ENCODE results near the gene HTR7. TPM values are rescaled to one million over a fixed set of nuclear protein-coding genes. Genes with fewer than 3 reads are reported as not detected.

Gene HTR7
- total and polyA plus RNA-seq, 2 donors from 2014 or later, result 0.38 TPM; not detected in 1

DNA sequence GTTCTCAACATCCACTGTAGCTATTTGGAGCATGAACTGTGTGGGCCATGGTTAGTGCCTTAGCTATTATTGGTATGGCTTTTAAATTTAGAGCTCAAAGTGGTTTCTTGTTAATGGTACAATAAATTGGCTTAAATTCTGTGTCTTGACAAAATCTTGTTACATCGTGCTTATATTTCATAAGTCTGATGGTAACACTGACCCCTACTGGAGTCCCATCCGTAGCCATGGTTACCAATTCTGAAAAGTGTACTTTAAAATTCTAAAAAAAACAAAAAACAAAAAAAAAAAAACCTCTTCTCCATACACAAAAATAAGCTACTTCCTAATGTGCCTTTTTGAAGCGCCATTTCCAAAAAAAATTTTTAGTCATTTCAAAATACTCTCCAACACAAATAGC is 7.6 kb upstream of the HTR7 start:
- DNase-seq (peak in 1 of 5 donors; percentile 28), FAIRE-seq (no peak)
- Histone ChIP-seq H3K27ac (ENCODE audit: low read depth in 2 of 2, low read length in 2 of 2) (no peak overlapping the region), H3K36me3 (ENCODE audit: control insufficient read depth in 2 of 3, insufficient read depth in 3 of 3, low read length in 3 of 3) (no peaks in the 10 kb centered on the region), H3K27me3 (ENCODE audit: control insufficient read depth, insufficient read depth, low read length) (peaks cover 2% of the 10 kb centered on the region), H3K9me3 (ENCODE audit: control insufficient read depth in 2 of 3, insufficient read depth in 1 of 3, low read length in 3 of 3) (peaks cover 0 to 3% (median 0%) of the 10 kb centered on the region in 3 donors), H3K4me1 (ENCODE audit: control insufficient read depth in 2 of 3, insufficient read depth in 2 of 3, low read depth in 1 of 3, low read length in 3 of 3) (no peaks in the 10 kb centered on the region), H3K4me3 (ENCODE audit: low read length in 3 of 3) (no peak overlapping the region), H3K9ac (ENCODE audit: low read length in 3 of 3) (no peak overlapping the region)
- intact Hi-C loops (cut with DNase I), result loop anchor here (10.0 kb wide), 1 partner anchor 1071 kb away; no protein-coding TSS in a partner anchor
- TF ChIP-seq, protein P1, sequence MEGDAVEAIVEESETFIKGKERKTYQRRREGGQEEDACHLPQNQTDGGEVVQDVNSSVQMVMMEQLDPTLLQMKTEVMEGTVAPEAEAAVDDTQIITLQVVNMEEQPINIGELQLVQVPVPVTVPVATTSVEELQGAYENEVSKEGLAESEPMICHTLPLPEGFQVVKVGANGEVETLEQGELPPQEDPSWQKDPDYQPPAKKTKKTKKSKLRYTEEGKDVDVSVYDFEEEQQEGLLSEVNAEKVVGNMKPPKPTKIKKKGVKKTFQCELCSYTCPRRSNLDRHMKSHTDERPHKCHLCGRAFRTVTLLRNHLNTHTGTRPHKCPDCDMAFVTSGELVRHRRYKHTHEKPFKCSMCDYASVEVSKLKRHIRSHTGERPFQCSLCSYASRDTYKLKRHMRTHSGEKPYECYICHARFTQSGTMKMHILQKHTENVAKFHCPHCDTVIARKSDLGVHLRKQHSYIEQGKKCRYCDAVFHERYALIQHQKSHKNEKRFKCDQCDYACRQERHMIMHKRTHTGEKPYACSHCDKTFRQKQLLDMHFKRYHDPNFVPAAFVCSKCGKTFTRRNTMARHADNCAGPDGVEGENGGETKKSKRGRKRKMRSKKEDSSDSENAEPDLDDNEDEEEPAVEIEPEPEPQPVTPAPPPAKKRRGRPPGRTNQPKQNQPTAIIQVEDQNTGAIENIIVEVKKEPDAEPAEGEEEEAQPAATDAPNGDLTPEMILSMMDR (IDR thresholded peaks at IDR 0.05; ENCODE audit: borderline replicate concordance, extremely low read depth, insufficient read depth), result no peak

DNA sequence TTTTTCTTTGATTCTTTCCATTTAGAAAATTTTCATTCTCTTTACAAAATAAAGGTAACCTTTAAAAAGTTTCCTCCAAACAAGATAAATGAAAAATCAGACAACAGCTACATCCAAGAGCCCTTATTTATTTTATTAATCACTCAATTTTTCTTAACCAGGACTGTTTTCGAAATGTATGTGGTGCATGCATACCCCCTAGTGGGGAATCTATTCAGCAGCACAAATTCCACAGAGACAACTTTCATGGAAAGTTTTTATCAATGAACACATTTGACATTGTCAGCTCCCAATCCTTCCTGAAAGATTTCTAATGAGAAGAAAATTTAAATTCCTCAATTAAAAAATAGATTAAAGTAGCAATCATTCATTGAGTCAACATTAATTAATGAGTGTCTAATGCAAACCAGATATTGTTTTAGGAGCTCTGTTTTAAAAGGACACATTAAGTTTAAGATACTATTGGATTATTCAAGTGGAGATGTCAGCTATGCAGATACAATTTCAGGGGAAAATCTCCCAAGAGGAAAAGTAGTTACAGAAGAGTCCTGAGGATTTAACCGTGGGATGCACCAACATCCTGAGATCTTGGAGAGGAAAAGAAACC is 5.2 kb upstream of the HTR7 start:
- Histone ChIP-seq H3K4me3 (ENCODE audit: low read length in 3 of 3) (no peak overlapping the region), H3K9me3 (ENCODE audit: control insufficient read depth in 2 of 3, insufficient read depth in 1 of 3, low read length in 3 of 3) (no peaks in the 10 kb centered on the region), H3K27me3 (ENCODE audit: control insufficient read depth, insufficient read depth, low read length) (peaks cover 2% of the 10 kb centered on the region), H3K36me3 (ENCODE audit: control insufficient read depth in 2 of 3, insufficient read depth in 3 of 3, low read length in 3 of 3) (no peaks in the 10 kb centered on the region), H3K9ac (ENCODE audit: low read length in 3 of 3) (no peak overlapping the region), H3K4me1 (ENCODE audit: control insufficient read depth in 2 of 3, insufficient read depth in 2 of 3, low read depth in 1 of 3, low read length in 3 of 3) (no peaks in the 10 kb centered on the region), H3K27ac (ENCODE audit: low read depth in 2 of 2, low read length in 2 of 2) (no peak overlapping the region)
- DNase-seq (peak in 1 of 5 donors; percentile 39), FAIRE-seq (peak; percentile 66)
- TF ChIP-seq, protein P1 (IDR thresholded peaks at IDR 0.05; ENCODE audit: borderline replicate concordance, extremely low read depth, insufficient read depth), result peak; percentile 44
- intact Hi-C loops (cut with DNase I), result loop anchor here (10.0 kb wide), 1 partner anchor 1068 kb away; no protein-coding TSS in a partner anchor

GRCh38 chr10:90860790-90861189 is 3.0 kb upstream of the HTR7 start:
- Histone ChIP-seq H3K9me3 (ENCODE audit: control insufficient read depth in 2 of 3, insufficient read depth in 1 of 3, low read length in 3 of 3) (no peaks in the 10 kb centered on the region), H3K36me3 (ENCODE audit: control insufficient read depth in 2 of 3, insufficient read depth in 3 of 3, low read length in 3 of 3) (no peaks in the 10 kb centered on the region), H3K4me3 (ENCODE audit: low read length in 3 of 3) (no peak overlapping the region), H3K4me1 (ENCODE audit: control insufficient read depth in 2 of 3, insufficient read depth in 2 of 3, low read depth in 1 of 3, low read length in 3 of 3) (peaks cover 0 to 5% (median 0%) of the 10 kb centered on the region in 3 donors), H3K27ac (ENCODE audit: low read depth in 2 of 2, low read length in 2 of 2) (no peak overlapping the region), H3K9ac (ENCODE audit: low read length in 3 of 3) (no peak overlapping the region), H3K27me3 (ENCODE audit: control insufficient read depth, insufficient read depth, low read length) (peaks cover 12% of the 10 kb centered on the region)
- TF ChIP-seq, protein P1 (IDR thresholded peaks at IDR 0.05; ENCODE audit: borderline replicate concordance, extremely low read depth, insufficient read depth), result no peak
- DNase-seq, result no peak
- intact Hi-C loops (cut with DNase I), result loop anchor here (10.0 kb wide), 1 partner anchor 1066 kb away; no protein-coding TSS in a partner anchor
- FAIRE-seq, result no peak

Data from kidney (tissue), 14 donors.